OCI-LY1 (cell line): ENCODE measurements around the gene BAIAP2L1.

Experiments used
- H2AFZ ChIP-seq: fragments of 200-600 bp; sonication (generic), shearing (Covaris generic); 2 replicates; pipeline ENCODE4 v1.6.0; 2014; ENCODE audit warnings: antibody characterized with exemption, mild to moderate bottlenecking, low read length
- H3F3A ChIP-seq: fragments of 200-600 bp; sonication (generic), shearing (Covaris generic); 2 replicates; pipeline ENCODE4 v1.6.0; 2014; ENCODE audit warnings: mild to moderate bottlenecking, antibody characterized with exemption, low read length, moderate library complexity; ENCODE audit not compliant: insufficient read depth
- H3K27ac ChIP-seq: fragments of 200-600 bp; sonication (generic); 2 replicates; pipeline ENCODE4 v1.5.1; 2014; ENCODE audit warnings: low read length, mixed run types, mild to moderate bottlenecking, low read depth; ENCODE audit not compliant: poor library complexity, severe bottlenecking
- H3K27me3 ChIP-seq: fragments of 200-600 bp; sonication (generic); 2 replicates; pipeline ENCODE4 v1.6.0; 2014; ENCODE audit warnings: antibody characterized with exemption, mild to moderate bottlenecking, low read length, moderate library complexity; ENCODE audit not compliant: insufficient read depth
- H3K36me3 ChIP-seq: fragments of 200-600 bp; sonication (generic); 2 replicates; pipeline ENCODE4 v1.6.1; 2014; ENCODE audit warnings: mild to moderate bottlenecking, antibody characterized with exemption, low read length, moderate library complexity, mixed read lengths; ENCODE audit not compliant: insufficient read depth
- H3K4me1 ChIP-seq: fragments of 200-600 bp; sonication (generic); 2 replicates; pipeline ENCODE4 v1.5.1; 2014; ENCODE audit warnings: mild to moderate bottlenecking, low read length, moderate library complexity; ENCODE audit not compliant: insufficient read depth, severe bottlenecking
- H3K4me2 ChIP-seq: fragments of 200-600 bp; sonication (generic), shearing (Covaris generic); 2 replicates; pipeline ENCODE4 v1.6.1; 2014; ENCODE audit warnings: low read length
- H3K4me3 ChIP-seq: fragments of 200-600 bp; sonication (generic); 2 replicates; pipeline ENCODE4 v1.5.1; 2014; ENCODE audit warnings: low read length, low read depth, mild to moderate bottlenecking, mixed read lengths; ENCODE audit not compliant: poor library complexity, severe bottlenecking
- H3K79me2 ChIP-seq: fragments of 200-600 bp; shearing (Covaris generic); 2 replicates; pipeline ENCODE4 v1.6.1; 2016; ENCODE audit warnings: mixed run types, low read length, mixed read lengths; ENCODE audit not compliant: insufficient read depth
- H3K9ac ChIP-seq: fragments of 200-600 bp; sonication (generic), shearing (Covaris generic); 2 replicates; pipeline ENCODE4 v1.6.1; 2014; ENCODE audit warnings: mild to moderate bottlenecking, low read length, mixed read lengths
- H3K9me2 ChIP-seq: fragments of 200-600 bp; sonication (generic), shearing (Covaris generic); 2 replicates; pipeline ENCODE4 v1.6.1; 2014; ENCODE audit warnings: low read depth, mild to moderate bottlenecking, low read length, mixed read lengths
- H3K9me3 ChIP-seq: fragments of 200-600 bp; shearing (Covaris generic); 2 replicates; pipeline ENCODE4 v1.6.1; 2014; ENCODE audit warnings: low read length, mixed read lengths
- H4K20me1 ChIP-seq: fragments of 200-600 bp; sonication (generic), shearing (Covaris generic); 2 replicates; pipeline ENCODE4 v1.6.0; 2016; ENCODE audit warnings: mild to moderate bottlenecking, low read length; ENCODE audit not compliant: insufficient read depth
- EZH2 ChIP-seq: fragments of 200-600 bp; sonication (generic), shearing (Covaris generic); IDR thresholded peaks from 2 replicates; pipeline ENCODE4 v1.8.0; 2017; ENCODE audit warnings: borderline replicate concordance, mixed run types, mild to moderate bottlenecking, antibody characterized with exemption, low read length, moderate library complexity, mixed read lengths
- TF ChIP-seq, protein P1 (sequence below): fragments of 200-600 bp; sonication (generic), shearing (Covaris generic); IDR thresholded peaks from 2 replicates; pipeline ENCODE4 v1.5.1; 2017; ENCODE audit warnings: mild to moderate bottlenecking, antibody characterized with exemption, low read length, moderate library complexity, mixed read lengths

Gene BAIAP2L1

GRCh38 chr7:98249106-98249505, 151.8 kb downstream of the BAIAP2L1 start:
- H3K9me2 ChIP-seq: no peaks in the 10 kb centered on the region
- peaks cover 27% of the 10 kb centered on the region for H3K4me1 ChIP-seq
- H3K9me3 ChIP-seq: no peaks in the 10 kb centered on the region
- H3K9ac ChIP-seq: no peak overlapping the region
- peaks cover 6% of the 10 kb centered on the region for H3K79me2 ChIP-seq
- H2AFZ ChIP-seq: no peak overlapping the region
- no peaks in the 10 kb centered on the region for H3F3A ChIP-seq
- no peaks in the 10 kb centered on the region for H4K20me1 ChIP-seq
- TF ChIP-seq EZH2: no peak
- TF ChIP-seq, protein P1, sequence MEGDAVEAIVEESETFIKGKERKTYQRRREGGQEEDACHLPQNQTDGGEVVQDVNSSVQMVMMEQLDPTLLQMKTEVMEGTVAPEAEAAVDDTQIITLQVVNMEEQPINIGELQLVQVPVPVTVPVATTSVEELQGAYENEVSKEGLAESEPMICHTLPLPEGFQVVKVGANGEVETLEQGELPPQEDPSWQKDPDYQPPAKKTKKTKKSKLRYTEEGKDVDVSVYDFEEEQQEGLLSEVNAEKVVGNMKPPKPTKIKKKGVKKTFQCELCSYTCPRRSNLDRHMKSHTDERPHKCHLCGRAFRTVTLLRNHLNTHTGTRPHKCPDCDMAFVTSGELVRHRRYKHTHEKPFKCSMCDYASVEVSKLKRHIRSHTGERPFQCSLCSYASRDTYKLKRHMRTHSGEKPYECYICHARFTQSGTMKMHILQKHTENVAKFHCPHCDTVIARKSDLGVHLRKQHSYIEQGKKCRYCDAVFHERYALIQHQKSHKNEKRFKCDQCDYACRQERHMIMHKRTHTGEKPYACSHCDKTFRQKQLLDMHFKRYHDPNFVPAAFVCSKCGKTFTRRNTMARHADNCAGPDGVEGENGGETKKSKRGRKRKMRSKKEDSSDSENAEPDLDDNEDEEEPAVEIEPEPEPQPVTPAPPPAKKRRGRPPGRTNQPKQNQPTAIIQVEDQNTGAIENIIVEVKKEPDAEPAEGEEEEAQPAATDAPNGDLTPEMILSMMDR: no peak
- no peak overlapping the region for H3K4me2 ChIP-seq
- no peak overlapping the region for H3K27ac ChIP-seq
- H3K27me3 ChIP-seq: no peaks in the 10 kb centered on the region
- peaks cover 4% of the 10 kb centered on the region; the same call in 1 of the 2 replicates for H3K36me3 ChIP-seq
- H3K4me3 ChIP-seq: no peak overlapping the region

DNA sequence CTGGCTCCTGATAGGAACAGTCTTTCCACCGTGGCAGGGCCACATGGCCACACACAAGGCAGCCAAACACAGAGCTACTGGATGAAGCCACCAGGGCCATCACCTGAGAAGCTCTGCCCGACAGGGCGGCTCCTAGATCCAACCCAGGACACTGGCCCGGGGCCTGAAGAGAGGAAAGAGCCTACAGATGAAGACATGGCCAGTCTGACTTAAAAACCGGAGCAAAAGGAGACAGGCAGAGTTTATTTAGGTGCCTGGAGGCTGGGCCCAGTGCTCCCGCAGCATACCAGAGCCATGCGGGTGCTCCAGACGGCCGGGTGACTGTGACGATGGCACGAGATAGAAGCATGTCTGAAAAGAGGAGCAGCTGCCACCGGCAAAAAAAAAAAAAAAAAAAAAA, 152.7 kb downstream of the BAIAP2L1 start:
- Histone ChIP-seq H3K79me2 (peaks cover 6% of the 10 kb centered on the region), H2AFZ (no peak overlapping the region), H3K27ac (no peak overlapping the region), H3K4me3 (no peak overlapping the region), H3K9me2 (no peaks in the 10 kb centered on the region), H3K9me3 (no peaks in the 10 kb centered on the region), H3K36me3 (peaks cover 4% of the 10 kb centered on the region; the same call in 1 of the 2 replicates), H3K4me1 (peaks cover 24% of the 10 kb centered on the region), H3K27me3 (no peaks in the 10 kb centered on the region), H4K20me1 (no peaks in the 10 kb centered on the region), H3K4me2 (no peak overlapping the region), H3F3A (no peaks in the 10 kb centered on the region), H3K9ac (no peak overlapping the region)
- TF ChIP-seq, protein P1: no peak
- no peak for TF ChIP-seq EZH2

- Histone ChIP-seq H3K9ac (no peak overlapping the region), H3K27ac (no peak overlapping the region), H3K4me1 (no peaks in the 10 kb centered on the region), H3K9me3 (no peaks in the 10 kb centered on the region), H3K4me3 (no peak overlapping the region), H3K4me2 (no peak overlapping the region), H3K36me3 (peaks cover under 1% of the 10 kb centered on the region; the same call in 1 of the 2 replicates), H2AFZ (no peak overlapping the region), H3K9me2 (no peaks in the 10 kb centered on the region), H4K20me1 (no peaks in the 10 kb centered on the region), H3K79me2 (no peaks in the 10 kb centered on the region), H3F3A (no peaks in the 10 kb centered on the region), H3K27me3 (no peaks in the 10 kb centered on the region)
- TF ChIP-seq, protein P1: no peak
- no peak for TF ChIP-seq EZH2
Measured at GRCh38 chr7:98244871-98245270, 156.0 kb downstream of the BAIAP2L1 start.
